ENCODE measurements around the gene USP37. TPM values are rescaled to one million over a fixed set of nuclear protein-coding genes. Genes with fewer than 3 reads are reported as not detected.

The USP37 gene
- total and polyA plus RNA-seq, 2 of the 13 experiments (the other 11 are each of a cell fraction or from before 2014, with no cell fraction given) = 6.5 to 30.6 TPM

- TF ChIP-seq, protein P1, sequence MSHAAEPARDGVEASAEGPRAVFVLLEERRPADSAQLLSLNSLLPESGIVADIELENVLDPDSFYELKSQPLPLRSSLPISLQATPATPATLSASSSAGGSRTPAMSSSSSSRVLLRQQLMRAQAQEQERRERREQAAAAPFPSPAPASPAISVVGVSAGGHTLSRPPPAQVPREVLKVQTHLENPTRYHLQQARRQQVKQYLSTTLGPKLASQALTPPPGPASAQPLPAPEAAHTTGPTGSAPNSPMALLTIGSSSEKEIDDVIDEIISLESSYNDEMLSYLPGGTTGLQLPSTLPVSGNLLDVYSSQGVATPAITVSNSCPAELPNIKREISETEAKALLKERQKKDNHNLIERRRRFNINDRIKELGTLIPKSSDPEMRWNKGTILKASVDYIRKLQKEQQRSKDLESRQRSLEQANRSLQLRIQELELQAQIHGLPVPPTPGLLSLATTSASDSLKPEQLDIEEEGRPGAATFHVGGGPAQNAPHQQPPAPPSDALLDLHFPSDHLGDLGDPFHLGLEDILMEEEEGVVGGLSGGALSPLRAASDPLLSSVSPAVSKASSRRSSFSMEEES (CRISPR knock-in tag; IDR thresholded peaks at IDR 0.05) = no peak
- TF ChIP-seq, protein P2, sequence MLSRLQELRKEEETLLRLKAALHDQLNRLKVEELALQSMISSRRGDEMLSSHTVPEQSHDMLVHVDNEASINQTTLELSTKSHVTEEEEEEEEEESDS (CRISPR knock-in tag; IDR thresholded peaks at IDR 0.05; ENCODE audit: borderline replicate concordance) = no peak
- TF ChIP-seq KDM5B (CRISPR knock-in tag; IDR thresholded peaks at IDR 0.05; ENCODE audit: borderline replicate concordance) (no peak), ZSCAN30 (CRISPR knock-in tag; IDR thresholded peaks at IDR 0.05) (0 out of 2 replicates have a peak, but pooled peaks have one; percentile 52), U2AF2 (IDR thresholded peaks at IDR 0.05; ENCODE audit: low read depth, low read length) (no peak), ZNF441 (CRISPR knock-in tag; IDR thresholded peaks at IDR 0.05; ENCODE audit: borderline replicate concordance) (no peak; the same call in 1 of the 2 replicates), NFRKB (IDR thresholded peaks at IDR 0.05) (no peak), SATB2 (CRISPR knock-in tag; IDR thresholded peaks at IDR 0.05) (no peak), ZIK1 (CRISPR knock-in tag; IDR thresholded peaks at IDR 0.05; ENCODE audit: borderline replicate concordance, low read depth) (no peak), HNRNPUL1 (IDR thresholded peaks at IDR 0.05; ENCODE audit: low read depth, low read length) (no peak), MED1 (CRISPR knock-in tag; IDR thresholded peaks at IDR 0.05) (no peak), SIX4 (CRISPR knock-in tag; IDR thresholded peaks at IDR 0.05) (no peak), FOSL1 (CRISPR knock-in tag; IDR thresholded peaks at IDR 0.05; ENCODE audit: borderline replicate concordance) (no peak), CENPBD1 (CRISPR knock-in tag; IDR thresholded peaks at IDR 0.05; ENCODE audit: borderline replicate concordance, low read depth) (no peak), IKZF1 (IDR thresholded peaks at IDR 0.05) (no peak), ZBTB39 (CRISPR knock-in tag; IDR thresholded peaks at IDR 0.05) (no peak), GZF1 (CRISPR knock-in tag; IDR thresholded peaks at IDR 0.05) (no peak), SMARCC2 (IDR thresholded peaks at IDR 0.05) (no peak), KDM1A (CRISPR knock-in tag; IDR thresholded peaks at IDR 0.05) (peak; percentile 77; the same call in 1 of the 2 replicates)
- TF ChIP-seq, protein P3, sequence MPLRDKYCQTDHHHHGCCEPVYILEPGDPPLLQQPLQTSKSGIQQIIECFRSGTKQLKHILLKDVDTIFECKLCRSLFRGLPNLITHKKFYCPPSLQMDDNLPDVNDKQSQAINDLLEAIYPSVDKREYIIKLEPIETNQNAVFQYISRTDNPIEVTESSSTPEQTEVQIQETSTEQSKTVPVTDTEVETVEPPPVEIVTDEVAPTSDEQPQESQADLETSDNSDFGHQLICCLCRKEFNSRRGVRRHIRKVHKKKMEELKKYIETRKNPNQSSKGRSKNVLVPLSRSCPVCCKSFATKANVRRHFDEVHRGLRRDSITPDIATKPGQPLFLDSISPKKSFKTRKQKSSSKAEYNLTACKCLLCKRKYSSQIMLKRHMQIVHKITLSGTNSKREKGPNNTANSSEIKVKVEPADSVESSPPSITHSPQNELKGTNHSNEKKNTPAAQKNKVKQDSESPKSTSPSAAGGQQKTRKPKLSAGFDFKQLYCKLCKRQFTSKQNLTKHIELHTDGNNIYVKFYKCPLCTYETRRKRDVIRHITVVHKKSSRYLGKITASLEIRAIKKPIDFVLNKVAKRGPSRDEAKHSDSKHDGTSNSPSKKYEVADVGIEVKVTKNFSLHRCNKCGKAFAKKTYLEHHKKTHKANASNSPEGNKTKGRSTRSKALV (CRISPR knock-in tag; IDR thresholded peaks at IDR 0.05) = no peak
- TF ChIP-seq, protein P4, sequence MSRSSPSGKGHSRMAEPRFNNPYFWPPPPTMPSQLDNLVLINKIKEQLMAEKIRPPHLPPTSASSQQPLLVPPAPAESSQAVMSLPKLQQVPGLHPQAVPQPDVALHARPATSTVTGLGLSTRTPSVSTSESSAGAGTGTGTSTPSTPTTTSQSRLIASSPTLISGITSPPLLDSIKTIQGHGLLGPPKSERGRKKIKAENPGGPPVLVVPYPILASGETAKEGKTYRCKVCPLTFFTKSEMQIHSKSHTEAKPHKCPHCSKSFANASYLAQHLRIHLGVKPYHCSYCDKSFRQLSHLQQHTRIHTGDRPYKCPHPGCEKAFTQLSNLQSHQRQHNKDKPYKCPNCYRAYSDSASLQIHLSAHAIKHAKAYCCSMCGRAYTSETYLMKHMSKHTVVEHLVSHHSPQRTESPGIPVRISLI (CRISPR knock-in tag; IDR thresholded peaks at IDR 0.05; ENCODE audit: borderline replicate concordance) = peak; percentile 33; the same call in 1 of the 2 replicates
Measured at GRCh38 chr2:218406949-218407618, 161.1 kb downstream of the USP37 start (continued).

All from HepG2 (cell line).